CD4-positive, alpha-beta T cell (primary cell): ENCODE measurements around the gene FNBP1L. TPM values are rescaled to one million over a fixed set of nuclear protein-coding genes. Genes with fewer than 3 reads are reported as not detected.

Source experiments
- ATAC-seq: fragments of 200-7000 bp; cut with Tn5 transposase; one replicate; pipeline ENCODE4 v1.10.0; 2022; ENCODE audit warnings: mild to moderate bottlenecking; ENCODE audit not compliant: poor library complexity
- CTCF ChIA-PET: fragments of 350-600 bp; sonication (Branson Sonifier 250); formaldehyde crosslinking; loops from one replicate; lab custom pipeline; 2021; ENCODE audit warnings: antibody characterized with exemption, inconsistent platforms; lab: Charles Lee
- POLR2A ChIA-PET: fragments of 350-600 bp; sonication (Branson Sonifier 250); formaldehyde crosslinking; loops from one replicate; lab custom pipeline; 2021; ENCODE audit warnings: antibody characterized with exemption, inconsistent platforms; lab: Charles Lee
- DNase-seq, 14 experiments: peaks; one replicate each; pipeline ENCODE4 v3.0.0-alpha.2; 2013 to 2020; ENCODE audit warnings: mixed read lengths in 2 of 14
- H3K27ac ChIP-seq, 2 donors: one replicate each; pipeline versions ENCODE4 v1.5.1 to v1.7.0; 2013; ENCODE audit warnings: low read length in 2 of 2, low read depth in 1 of 2, mild to moderate bottlenecking in 1 of 2
- H3K27me3 ChIP-seq, 2 experiments: 1 replicate in 1 of 2; 2 replicates in 1 of 2; pipeline versions ENCODE4 v1.6.1 to v1.7.0; 2013; ENCODE audit warnings: low read length in 2 of 2, control low read depth in 1 of 2, mild to moderate bottlenecking in 1 of 2, moderate library complexity in 1 of 2; ENCODE audit not compliant: insufficient read depth in 2 of 2, control insufficient read depth in 1 of 2
- H3K36me3 ChIP-seq: one replicate; pipeline ENCODE4 v1.6.1; 2013; ENCODE audit warnings: low read length, control low read depth; ENCODE audit not compliant: insufficient read depth
- H3K4me1 ChIP-seq: one replicate; pipeline ENCODE4 v1.6.1; 2013; ENCODE audit warnings: low read length, control low read depth; ENCODE audit not compliant: insufficient read depth
- H3K4me3 ChIP-seq: one replicate; pipeline ENCODE4 v1.5.1; 2013; ENCODE audit warnings: mild to moderate bottlenecking, low read length, moderate library complexity
- H3K9me3 ChIP-seq, 2 experiments: 1 replicate in 1 of 2; 2 replicates in 1 of 2; pipeline versions ENCODE4 v1.6.1 to v1.7.0; 2013; ENCODE audit warnings: low read length in 2 of 2, mild to moderate bottlenecking in 2 of 2, control low read depth in 1 of 2, moderate library complexity in 1 of 2; ENCODE audit not compliant: control insufficient read depth in 1 of 2, insufficient read depth in 1 of 2
- H3K27ac Mint-ChIP-seq: one replicate; pipeline ENCODE4 v1.8.0; 2020; ENCODE audit warnings: mixed read lengths
- H3K27me3 Mint-ChIP-seq: one replicate; pipeline ENCODE4 v1.8.0; 2021; ENCODE audit warnings: mixed read lengths
- H3K36me3 Mint-ChIP-seq: one replicate; pipeline ENCODE4 v1.8.0; 2021; ENCODE audit warnings: low read depth, mixed read lengths
- H3K4me1 Mint-ChIP-seq: one replicate; pipeline ENCODE4 v1.8.0; 2021; ENCODE audit warnings: low read depth, mixed read lengths
- H3K4me3 Mint-ChIP-seq: one replicate; pipeline ENCODE4 v1.8.0; 2020; ENCODE audit warnings: mild to moderate bottlenecking, mixed read lengths
- H3K9me3 Mint-ChIP-seq: one replicate; pipeline ENCODE4 v1.8.0; 2020; ENCODE audit warnings: mixed read lengths
- CTCF ChIP-seq: fragments of 200-600 bp; IDR thresholded peaks from one replicate; pipeline ENCODE4 v1.8.0; 2022; ENCODE audit warnings: antibody characterized with exemption, mild to moderate bottlenecking
- intact Hi-C, 2 experiments: fragments of 100-400 bp; cut with DNase I in 1 of 2; cut with micrococcal nuclease in 1 of 2; formaldehyde crosslinking; loops; one replicate each; pipeline versions ENCODE4 v1.15.1 to v1.9.0; 2023 to 2025; cut with DNase I, micrococcal nuclease
- total RNA-seq, 174 experiments: library from RNA in 2 of 174; stranded (reverse) in 2 of 174; gene quantifications; one replicate each; pipeline ENCODE4 v1.2.3 and lab custom pipeline; 2021 to 2026

The FNBP1L gene
- total RNA-seq, 2 experiments from 2014 or later = 1.1 TPM

DNA sequence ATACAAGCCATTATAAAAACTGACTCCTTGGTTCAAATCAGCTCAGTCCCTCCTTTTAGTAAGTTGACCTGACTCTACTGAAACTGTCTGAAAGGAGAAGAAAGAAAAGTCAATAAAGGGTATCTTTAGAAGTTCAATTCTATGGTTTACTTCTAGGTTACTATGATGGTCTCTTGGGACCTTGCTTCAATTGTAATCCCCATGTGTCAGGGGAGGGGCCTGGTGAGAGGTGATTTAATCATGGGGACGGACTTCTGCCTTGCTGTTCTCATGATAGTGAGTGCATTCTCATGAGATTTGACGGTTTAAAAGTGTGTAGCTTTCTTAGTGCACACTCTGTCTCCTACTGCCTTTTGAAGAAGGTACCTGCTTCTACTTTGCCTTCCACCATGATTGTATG, 31.7 kb upstream of the FNBP1L start:
- DNase-seq (no peak), ATAC-seq (no peak)
- Mint-ChIP-seq H3K36me3 (no peaks in the 10 kb centered on the region), H3K9me3 (no peaks in the 10 kb centered on the region), H3K4me3 (no peak overlapping the region), H3K27me3 (peaks cover 4% of the 10 kb centered on the region), H3K27ac (no peak overlapping the region), H3K4me1 (no peaks in the 10 kb centered on the region)
- intact Hi-C loops = no loop called here
- H3K27me3 ChIP-seq = no peaks in the 10 kb centered on the region
- no peaks in the 10 kb centered on the region for H3K9me3 ChIP-seq
- H3K36me3 ChIP-seq = no peaks in the 10 kb centered on the region
- H3K27ac ChIP-seq = no peak overlapping the region
- ChIA-PET POLR2A (no interaction called here), CTCF (no interaction called here)
- TF ChIP-seq CTCF = no peak
- no peak overlapping the region for H3K4me3 ChIP-seq
- H3K4me1 ChIP-seq = no peaks in the 10 kb centered on the region

- peaks cover 4% of the 10 kb centered on the region for H3K27me3 Mint-ChIP-seq
- no peaks in the 10 kb centered on the region for H3K4me1 ChIP-seq
- intact Hi-C loops = no loop called here
- H3K27ac Mint-ChIP-seq = no peak overlapping the region
- no peak overlapping the region for H3K4me3 ChIP-seq
- H3K9me3 Mint-ChIP-seq = no peaks in the 10 kb centered on the region
- no peak for TF ChIP-seq CTCF
- ATAC-seq (no peak), DNase-seq (no peak)
- H3K36me3 ChIP-seq = no peaks in the 10 kb centered on the region
- H3K9me3 ChIP-seq = no peaks in the 10 kb centered on the region
- no peak overlapping the region for H3K4me3 Mint-ChIP-seq
- POLR2A ChIA-PET = no interaction called here
- CTCF ChIA-PET = interaction anchor here (0.7 kb wide), 1 partner anchor 11 kb away, joined by 3 read pairs; no protein-coding TSS in a partner anchor
- H3K4me1 Mint-ChIP-seq = no peaks in the 10 kb centered on the region
- no peaks in the 10 kb centered on the region for H3K36me3 Mint-ChIP-seq
- no peaks in the 10 kb centered on the region for H3K27me3 ChIP-seq
- H3K27ac ChIP-seq = no peak overlapping the region
Measured at GRCh38 chr1:93419344-93419743, 28.6 kb upstream of the FNBP1L start.

GRCh38 chr1:93420400-93420799, 27.5 kb upstream of the FNBP1L start:
- no peak for TF ChIP-seq CTCF
- no peak overlapping the region for H3K4me3 Mint-ChIP-seq
- no peak overlapping the region for H3K4me3 ChIP-seq
- H3K36me3 ChIP-seq = no peaks in the 10 kb centered on the region
- H3K36me3 Mint-ChIP-seq = no peaks in the 10 kb centered on the region
- no peaks in the 10 kb centered on the region for H3K4me1 ChIP-seq
- no peak overlapping the region for H3K27ac Mint-ChIP-seq
- H3K27me3 Mint-ChIP-seq = peaks cover 4% of the 10 kb centered on the region
- ChIA-PET POLR2A (no interaction called here), CTCF (no interaction called here)
- no peak for ATAC-seq
- no peaks in the 10 kb centered on the region for H3K4me1 Mint-ChIP-seq
- no peak for DNase-seq
- H3K9me3 Mint-ChIP-seq = no peaks in the 10 kb centered on the region
- intact Hi-C loops = no loop called here
- no peak overlapping the region for H3K27ac ChIP-seq
- no peaks in the 10 kb centered on the region for H3K27me3 ChIP-seq
- no peaks in the 10 kb centered on the region for H3K9me3 ChIP-seq
